GM19240 (cell line): ENCODE data around the gene CYSTM1.
"Not testable (repeated sequence)": the region's sequence is repeated elsewhere in the genome, so short reads cannot be mapped to it uniquely, and the experiment has no call there.

Experiments used
- DNase-seq: peaks from one replicate; pipeline ENCODE4 v3.0.0; 2011; ENCODE audit warnings: low spot score; ENCODE audit not compliant: insufficient read length

The CYSTM1 gene

GRCh38 chr5:140148508-140148907 is 26.5 kb upstream of the CYSTM1 start:
- no peak for DNase-seq

GRCh38 chr5:140150201-140150600 is 24.8 kb upstream of the CYSTM1 start:
- DNase-seq: no peak

- no peak for DNase-seq
These were observed 23.6 kb upstream of the CYSTM1 start for GRCh38 chr5:140151144-140152021.

- DNase-seq: no peak
These were observed 22.7 kb upstream of the CYSTM1 start for GRCh38 chr5:140152022-140152999.

GRCh38 chr5:140153255-140153654 is 21.7 kb upstream of the CYSTM1 start:
- no peak for DNase-seq

- DNase-seq: no peak
These were observed 21.1 kb upstream of the CYSTM1 start for GRCh38 chr5:140153905-140154304.

GRCh38 chr5:140154710-140155381 is 20.1 kb upstream of the CYSTM1 start:
- DNase-seq: not testable (repeated sequence)

GRCh38 chr5:140157032-140157781 is 17.8 kb upstream of the CYSTM1 start:
- DNase-seq: peak; percentile 87

GRCh38 chr5:140159014-140159927 is 15.7 kb upstream of the CYSTM1 start:
- no peak for DNase-seq

GRCh38 chr5:140162275-140162674 is 12.7 kb upstream of the CYSTM1 start:
- no peak for DNase-seq

GRCh38 chr5:140162781-140163180 is 12.2 kb upstream of the CYSTM1 start:
- DNase-seq: no peak

GRCh38 chr5:140165101-140165922 is 9.7 kb upstream of the CYSTM1 start:
- no peak for DNase-seq

GRCh38 chr5:140165923-140166270 is 9.1 kb upstream of the CYSTM1 start:
- DNase-seq: no peak

GRCh38 chr5:140166911-140167310 is 8.1 kb upstream of the CYSTM1 start:
- DNase-seq: no peak

GRCh38 chr5:140168371-140168770 is 6.6 kb upstream of the CYSTM1 start:
- DNase-seq: no peak

- DNase-seq: no peak
These were observed 5.6 kb upstream of the CYSTM1 start for GRCh38 chr5:140169410-140169809.

GRCh38 chr5:140172483-140172882 is 2.5 kb upstream of the CYSTM1 start:
- no peak for DNase-seq

- DNase-seq: no peak
These were observed 974 bp upstream of the CYSTM1 start for GRCh38 chr5:140174014-140174413.
